Measurements from ENCODE around the gene GAK. TPM values are rescaled to one million over a fixed set of nuclear protein-coding genes. Genes with fewer than 3 reads are reported as not detected.

GAK gene
- total and polyA plus RNA-seq, 7 donors = 40.8 to 494 (median 124) TPM

DNA sequence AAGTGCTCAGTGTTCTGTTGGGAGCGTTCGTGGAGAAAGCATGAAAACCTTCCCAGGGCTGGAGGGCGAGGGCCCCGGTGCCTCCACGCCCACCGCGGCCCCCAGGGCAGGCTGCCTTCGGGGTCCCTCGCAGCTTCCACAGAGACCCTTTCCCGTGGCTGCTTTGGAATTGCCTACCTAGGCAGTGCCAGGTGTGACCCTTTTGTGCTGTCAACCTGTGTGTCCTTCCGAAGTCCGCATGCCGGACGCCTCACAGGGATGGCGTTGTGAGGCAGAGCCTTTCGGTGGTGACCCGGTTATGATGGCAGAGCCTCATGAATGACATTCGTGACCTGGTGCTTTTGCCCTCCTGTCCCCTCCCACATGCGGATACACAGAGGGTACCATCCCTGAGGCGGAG lies 17.5 kb upstream of the GAK start:
- Histone ChIP-seq H3K27me3 (no peaks in the 10 kb centered on the region), H3K36me3 (peaks cover 0 to 28% (median 9%) of the 10 kb centered on the region in 4 donors), H3K27ac (no peak overlapping the region), H3K4me3 (no peak overlapping the region), H3K9me3 (no peaks in the 10 kb centered on the region), H3K4me1 (peaks cover 0 to 8% (median 3%) of the 10 kb centered on the region in 4 donors)
- no peak for DNase-seq
- 94% methylated on average over 20 of the region's 20 CpGs for WGBS, 2 donors
- intact Hi-C loops (cut with DNase I) = no loop called here
- TF ChIP-seq POLR2A (IDR thresholded peaks at IDR 0.05) = no peak
- TF ChIP-seq, protein P1, sequence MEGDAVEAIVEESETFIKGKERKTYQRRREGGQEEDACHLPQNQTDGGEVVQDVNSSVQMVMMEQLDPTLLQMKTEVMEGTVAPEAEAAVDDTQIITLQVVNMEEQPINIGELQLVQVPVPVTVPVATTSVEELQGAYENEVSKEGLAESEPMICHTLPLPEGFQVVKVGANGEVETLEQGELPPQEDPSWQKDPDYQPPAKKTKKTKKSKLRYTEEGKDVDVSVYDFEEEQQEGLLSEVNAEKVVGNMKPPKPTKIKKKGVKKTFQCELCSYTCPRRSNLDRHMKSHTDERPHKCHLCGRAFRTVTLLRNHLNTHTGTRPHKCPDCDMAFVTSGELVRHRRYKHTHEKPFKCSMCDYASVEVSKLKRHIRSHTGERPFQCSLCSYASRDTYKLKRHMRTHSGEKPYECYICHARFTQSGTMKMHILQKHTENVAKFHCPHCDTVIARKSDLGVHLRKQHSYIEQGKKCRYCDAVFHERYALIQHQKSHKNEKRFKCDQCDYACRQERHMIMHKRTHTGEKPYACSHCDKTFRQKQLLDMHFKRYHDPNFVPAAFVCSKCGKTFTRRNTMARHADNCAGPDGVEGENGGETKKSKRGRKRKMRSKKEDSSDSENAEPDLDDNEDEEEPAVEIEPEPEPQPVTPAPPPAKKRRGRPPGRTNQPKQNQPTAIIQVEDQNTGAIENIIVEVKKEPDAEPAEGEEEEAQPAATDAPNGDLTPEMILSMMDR (IDR thresholded peaks at IDR 0.05) = no peak
- no peak for TF ChIP-seq EP300 (IDR thresholded peaks at IDR 0.05)
- TF ChIP-seq POLR2AphosphoS5 (IDR thresholded peaks at IDR 0.05) = no peak

DNA sequence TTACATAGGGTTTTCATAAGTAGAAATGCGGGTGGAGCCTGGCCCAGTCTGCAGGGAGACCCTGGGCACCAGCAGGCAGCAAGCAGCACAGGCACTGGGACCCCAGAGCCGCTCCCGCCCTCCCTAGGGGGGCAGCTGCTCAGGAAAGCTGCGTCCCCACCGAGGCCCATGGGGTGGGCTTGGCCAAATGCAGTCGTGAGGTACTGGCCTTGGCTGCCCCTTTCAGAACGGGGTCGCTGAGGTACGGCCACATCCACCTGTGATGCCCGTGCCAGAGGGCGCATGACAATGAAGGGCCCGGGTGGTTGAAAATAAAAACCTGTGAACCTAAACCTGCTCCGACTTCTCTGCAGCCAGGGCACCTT lies 16.8 kb upstream of the GAK start:
- Histone ChIP-seq H3K4me3 (no peak overlapping the region), H3K9me3 (no peaks in the 10 kb centered on the region), H3K27me3 (no peaks in the 10 kb centered on the region), H3K36me3 (peaks cover 0 to 20% (median 8%) of the 10 kb centered on the region in 4 donors), H3K4me1 (peaks cover 0 to 8% (median 3%) of the 10 kb centered on the region in 4 donors), H3K27ac (no peak overlapping the region)
- peak; percentile 41 for DNase-seq
- TF ChIP-seq, protein P1 (IDR thresholded peaks at IDR 0.05) = no peak
- no peak for TF ChIP-seq EP300 (IDR thresholded peaks at IDR 0.05)
- 92 to 95% methylated on average over 13 of the region's 13 CpGs for WGBS, 2 donors
- intact Hi-C loops (cut with DNase I) = no loop called here

DNA sequence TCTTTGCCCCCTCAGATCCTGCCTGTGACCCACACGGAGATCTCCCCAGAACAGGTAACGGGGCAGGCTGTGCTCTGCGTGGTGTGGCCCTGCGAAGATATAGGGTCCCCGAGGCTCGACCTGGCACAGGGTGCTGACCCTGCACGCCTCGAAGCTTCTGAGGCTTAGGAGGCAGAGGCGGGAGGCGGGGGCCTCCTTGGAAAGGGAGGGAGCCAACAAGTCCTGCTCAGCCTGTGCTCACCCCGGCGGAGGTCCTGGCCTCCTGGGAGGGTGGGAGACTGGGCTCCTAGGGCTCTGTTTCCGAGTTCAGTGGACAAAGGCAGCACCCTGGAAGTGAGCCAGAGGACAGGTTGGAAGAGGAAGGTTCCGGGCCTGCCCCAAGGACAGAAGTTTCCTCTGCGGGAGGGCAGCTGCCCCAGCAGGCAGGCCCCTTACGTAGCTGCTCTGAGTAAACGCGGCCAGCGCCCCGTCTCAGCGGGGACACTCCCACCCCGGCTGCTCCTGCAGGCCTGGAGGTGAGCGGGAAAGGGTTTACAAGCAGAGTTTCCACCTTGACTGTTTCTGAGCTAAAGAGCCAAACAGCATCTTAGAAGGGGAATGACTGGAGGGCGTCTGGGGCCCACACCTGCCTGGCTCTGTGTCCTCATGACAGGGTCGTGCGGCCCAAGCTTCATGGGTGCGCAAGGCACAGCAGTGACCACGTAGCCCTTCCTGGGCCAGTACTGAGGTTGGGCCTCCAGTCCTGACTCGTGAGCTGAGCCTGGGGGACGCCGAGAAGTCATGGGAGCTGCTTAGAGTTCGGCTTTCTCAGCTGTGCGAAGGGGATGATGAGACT lies 16.2 kb upstream of the GAK start:
- Histone ChIP-seq H3K4me3 (no peak overlapping the region), H3K27ac (no peak overlapping the region), H3K4me1 (peaks cover 0 to 8% (median 3%) of the 10 kb centered on the region in 4 donors), H3K36me3 (peaks cover 0 to 14% (median 3%) of the 10 kb centered on the region in 4 donors), H3K27me3 (no peaks in the 10 kb centered on the region), H3K9me3 (no peaks in the 10 kb centered on the region)
- TF ChIP-seq POLR2A (IDR thresholded peaks at IDR 0.05) (no peak), EP300 (IDR thresholded peaks at IDR 0.05) (no peak), POLR2AphosphoS5 (IDR thresholded peaks at IDR 0.05) (no peak)
- TF ChIP-seq, protein P1 (IDR thresholded peaks at IDR 0.05) = no peak
- intact Hi-C loops (cut with DNase I) = no loop called here
- DNase-seq = peak; percentile 58
- 56 to 77% methylated on average over 33 of the region's 33 CpGs for WGBS, 2 donors

DNA sequence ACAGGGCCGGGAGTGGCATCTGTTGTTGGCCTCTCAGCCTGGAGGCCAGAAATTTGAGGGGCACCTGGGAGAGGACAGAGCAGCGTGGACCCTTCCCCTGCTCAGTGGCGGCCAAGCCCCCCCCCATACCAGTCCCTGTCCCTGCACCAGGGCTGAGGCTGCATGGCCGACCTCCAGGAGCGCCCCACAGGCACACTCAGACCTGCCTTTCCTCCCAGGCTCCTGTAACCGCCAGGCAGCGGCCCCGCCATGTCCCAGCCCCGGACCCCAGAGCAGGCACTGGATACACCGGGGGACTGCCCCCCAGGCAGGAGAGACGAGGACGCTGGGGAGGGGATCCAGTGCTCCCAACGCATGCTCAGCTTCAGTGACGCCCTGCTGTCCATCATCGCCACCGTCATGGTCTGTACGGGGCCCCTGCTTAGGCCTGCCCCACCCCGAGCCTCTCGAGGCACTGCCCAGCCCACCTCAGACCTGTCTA lies 15.4 kb upstream of the GAK start:
- Histone ChIP-seq H3K36me3 (peaks cover 0 to 11% (median 0%) of the 10 kb centered on the region in 4 donors), H3K27ac (no peak overlapping the region), H3K4me1 (peaks cover 0 to 8% (median 3%) of the 10 kb centered on the region in 4 donors), H3K9me3 (no peaks in the 10 kb centered on the region), H3K4me3 (no peak overlapping the region), H3K27me3 (no peaks in the 10 kb centered on the region)
- TF ChIP-seq POLR2A (IDR thresholded peaks at IDR 0.05) = no peak
- no peak for TF ChIP-seq EP300 (IDR thresholded peaks at IDR 0.05)
- TF ChIP-seq, protein P1 (IDR thresholded peaks at IDR 0.05) = no peak
- no peak for TF ChIP-seq POLR2AphosphoS5 (IDR thresholded peaks at IDR 0.05)
- peak; percentile 46 for DNase-seq
- intact Hi-C loops (cut with DNase I) = no loop called here
- WGBS, 2 donors = 92% methylated on average over 19 of the region's 19 CpGs
